Panc1 (cell line): ENCODE measurements around the gene UGT1A8. TPM values are rescaled to one million over a fixed set of nuclear protein-coding genes. Genes with fewer than 3 reads are reported as not detected.

Experiments
- ATAC-seq: fragments of 200-7000 bp; cut with Tn5 transposase; 2 replicates; pipeline ENCODE4 v1.9.1; 2020; ENCODE audit warnings: mild to moderate bottlenecking, moderate library complexity
- BruUV-seq: library from RNA; stranded (reverse); fragments of 400-500 nt; replicated peaks from 2 replicates; lab custom pipeline; 2021; lab: Mats Ljungman, UMichigan
- CTCF ChIA-PET: fragments of 300-600 bp; sonication (Branson Sonifier 250); formaldehyde crosslinking; loops from one replicate; lab custom pipeline; 2022; ENCODE audit warnings: antibody characterized with exemption; lab: Charles Lee
- POLR2A ChIA-PET: fragments of 300-600 bp; sonication (Branson Sonifier 250); formaldehyde crosslinking; loops from one replicate; lab custom pipeline; 2022; ENCODE audit warnings: antibody characterized with exemption; lab: Charles Lee
- DNase-seq: peaks from one replicate; pipeline ENCODE4 v3.0.0-alpha.2; 2010; ENCODE audit warnings: low read depth, low spot score
- H3K27ac ChIP-seq: 2 replicates; pipeline ENCODE4 v1.5.1; 2011; ENCODE audit warnings: mild to moderate bottlenecking, low read length, inconsistent platforms
- H3K27me3 ChIP-seq: fragments of 200-500 bp; sonication (Bioruptor generic); 2 replicates; pipeline ENCODE4 v1.6.0; 2014; ENCODE audit warnings: low read length, inconsistent platforms; ENCODE audit not compliant: control insufficient read depth, insufficient read depth
- H3K36me3 ChIP-seq: fragments of 200-500 bp; sonication (Bioruptor generic); 2 replicates; pipeline ENCODE4 v1.5.1; 2014; ENCODE audit warnings: inconsistent platforms, mild to moderate bottlenecking, low read length, moderate library complexity; ENCODE audit not compliant: control insufficient read depth, insufficient read depth
- H3K4me1 ChIP-seq: 2 replicates; pipeline ENCODE4 v1.5.1; 2011; ENCODE audit warnings: inconsistent platforms, mild to moderate bottlenecking, low read length, moderate library complexity; ENCODE audit not compliant: control insufficient read depth, insufficient read depth
- H3K4me3 ChIP-seq, 2 experiments: 2 replicates each; pipeline ENCODE4 v1.5.1; 2011 to 2012; ENCODE audit warnings: low read depth in 2 of 2, low read length in 2 of 2, mild to moderate bottlenecking in 2 of 2, inconsistent platforms in 1 of 2, moderate library complexity in 1 of 2
- H3K9me3 ChIP-seq: fragments of 200-500 bp; sonication (Bioruptor generic); 2 replicates; pipeline ENCODE4 v1.5.1; 2014; ENCODE audit warnings: low read depth, mild to moderate bottlenecking, inconsistent platforms, low read length, moderate library complexity; ENCODE audit not compliant: control insufficient read depth, insufficient read depth
- POLR2AphosphoS5 ChIP-seq: IDR thresholded peaks from 2 replicates; pipeline ENCODE4 v1.6.1; 2012; ENCODE audit warnings: mild to moderate bottlenecking, low read depth, low read length, moderate library complexity
- SIN3A ChIP-seq: IDR thresholded peaks from 2 replicates; pipeline ENCODE4 v1.6.1; 2012; ENCODE audit warnings: low read depth, mild to moderate bottlenecking, low read length, moderate library complexity, borderline replicate concordance; ENCODE audit not compliant: insufficient read depth
- TCF7L2 ChIP-seq: IDR thresholded peaks from 2 replicates; pipeline ENCODE4 v1.6.1; 2011; ENCODE audit warnings: mild to moderate bottlenecking, low read depth, low read length, inconsistent platforms
- in situ Hi-C: cut with HindIII; loops from 2 replicates; pipeline ENCODE4 v1.10.0; 2016; ENCODE audit warnings: low sequenced_read_pairs, low pct_unique_long_range_greater_than_20kb
- intact Hi-C: fragments of 100-400 bp; cut with micrococcal nuclease; formaldehyde crosslinking; loops from one replicate; pipeline ENCODE4 v1.10.0; 2022; ENCODE audit not compliant: unreplicated experiment
- total RNA-seq: library from RNA; stranded (reverse); gene quantifications from one replicate; pipeline ENCODE4 v1.2.1, GENCODE V29; 2021; ENCODE audit not compliant: unreplicated experiment
- TF ChIP-seq, protein P1 (sequence below): fragments of 450-650 bp; IDR thresholded peaks from 2 replicates; pipeline ENCODE4 v1.5.1; 2017; ENCODE audit warnings: mild to moderate bottlenecking
- TF ChIP-seq, protein P2 (sequence below), 2 experiments: IDR thresholded peaks; 2 replicates each; pipeline ENCODE4 v1.6.1; 2011 to 2012; ENCODE audit warnings: low read depth in 2 of 2, control low read depth in 1 of 2, low read length in 1 of 2, mild to moderate bottlenecking in 1 of 2, moderate library complexity in 1 of 2; ENCODE audit not compliant: insufficient read depth in 1 of 2

Gene UGT1A8
- total RNA-seq, 1 experiment from 2014 or later, result 0.15 TPM

DNA sequence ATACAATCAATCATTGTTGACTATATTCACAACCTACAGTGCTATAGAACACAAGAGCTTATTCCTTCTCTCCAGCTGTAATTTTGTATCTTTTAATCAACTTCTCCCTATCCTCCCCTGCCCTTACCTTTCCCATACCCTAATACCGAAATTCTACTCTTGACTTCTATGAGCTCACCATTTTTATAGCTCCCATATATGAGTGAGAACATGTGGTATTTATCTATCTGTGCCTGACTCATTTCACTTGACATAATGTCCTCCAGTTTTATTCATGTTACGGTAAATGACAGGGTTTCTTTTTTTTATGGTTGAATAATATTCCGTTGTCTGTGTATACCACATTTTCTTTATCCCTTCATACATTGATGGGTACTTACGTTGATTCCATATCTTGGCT lies 163.3 kb downstream of the UGT1A8 start:
- POLR2A ChIA-PET, result no interaction called here
- intact Hi-C loops, result no loop called here
- ATAC-seq, result no peak
- no peak for DNase-seq
- no peak for TF ChIP-seq SIN3A
- TF ChIP-seq, protein P1, sequence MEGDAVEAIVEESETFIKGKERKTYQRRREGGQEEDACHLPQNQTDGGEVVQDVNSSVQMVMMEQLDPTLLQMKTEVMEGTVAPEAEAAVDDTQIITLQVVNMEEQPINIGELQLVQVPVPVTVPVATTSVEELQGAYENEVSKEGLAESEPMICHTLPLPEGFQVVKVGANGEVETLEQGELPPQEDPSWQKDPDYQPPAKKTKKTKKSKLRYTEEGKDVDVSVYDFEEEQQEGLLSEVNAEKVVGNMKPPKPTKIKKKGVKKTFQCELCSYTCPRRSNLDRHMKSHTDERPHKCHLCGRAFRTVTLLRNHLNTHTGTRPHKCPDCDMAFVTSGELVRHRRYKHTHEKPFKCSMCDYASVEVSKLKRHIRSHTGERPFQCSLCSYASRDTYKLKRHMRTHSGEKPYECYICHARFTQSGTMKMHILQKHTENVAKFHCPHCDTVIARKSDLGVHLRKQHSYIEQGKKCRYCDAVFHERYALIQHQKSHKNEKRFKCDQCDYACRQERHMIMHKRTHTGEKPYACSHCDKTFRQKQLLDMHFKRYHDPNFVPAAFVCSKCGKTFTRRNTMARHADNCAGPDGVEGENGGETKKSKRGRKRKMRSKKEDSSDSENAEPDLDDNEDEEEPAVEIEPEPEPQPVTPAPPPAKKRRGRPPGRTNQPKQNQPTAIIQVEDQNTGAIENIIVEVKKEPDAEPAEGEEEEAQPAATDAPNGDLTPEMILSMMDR, result no peak
- no TSS peak for BruUV-seq
- H3K36me3 ChIP-seq, result no peaks in the 10 kb centered on the region
- CTCF ChIA-PET, result no interaction called here
- no peaks in the 10 kb centered on the region for H3K4me1 ChIP-seq
- no peaks in the 10 kb centered on the region for H3K9me3 ChIP-seq
- in situ Hi-C loops, result no loop called here
- no peaks in the 10 kb centered on the region for H3K27me3 ChIP-seq
- H3K27ac ChIP-seq, result no peak overlapping the region
- no peak overlapping the region for H3K4me3 ChIP-seq

- no TSS peak for BruUV-seq
- ATAC-seq, result no peak
- no peak for TF ChIP-seq TCF7L2
- no peak for TF ChIP-seq POLR2AphosphoS5
- no peak for TF ChIP-seq SIN3A
- TF ChIP-seq, protein P2, sequence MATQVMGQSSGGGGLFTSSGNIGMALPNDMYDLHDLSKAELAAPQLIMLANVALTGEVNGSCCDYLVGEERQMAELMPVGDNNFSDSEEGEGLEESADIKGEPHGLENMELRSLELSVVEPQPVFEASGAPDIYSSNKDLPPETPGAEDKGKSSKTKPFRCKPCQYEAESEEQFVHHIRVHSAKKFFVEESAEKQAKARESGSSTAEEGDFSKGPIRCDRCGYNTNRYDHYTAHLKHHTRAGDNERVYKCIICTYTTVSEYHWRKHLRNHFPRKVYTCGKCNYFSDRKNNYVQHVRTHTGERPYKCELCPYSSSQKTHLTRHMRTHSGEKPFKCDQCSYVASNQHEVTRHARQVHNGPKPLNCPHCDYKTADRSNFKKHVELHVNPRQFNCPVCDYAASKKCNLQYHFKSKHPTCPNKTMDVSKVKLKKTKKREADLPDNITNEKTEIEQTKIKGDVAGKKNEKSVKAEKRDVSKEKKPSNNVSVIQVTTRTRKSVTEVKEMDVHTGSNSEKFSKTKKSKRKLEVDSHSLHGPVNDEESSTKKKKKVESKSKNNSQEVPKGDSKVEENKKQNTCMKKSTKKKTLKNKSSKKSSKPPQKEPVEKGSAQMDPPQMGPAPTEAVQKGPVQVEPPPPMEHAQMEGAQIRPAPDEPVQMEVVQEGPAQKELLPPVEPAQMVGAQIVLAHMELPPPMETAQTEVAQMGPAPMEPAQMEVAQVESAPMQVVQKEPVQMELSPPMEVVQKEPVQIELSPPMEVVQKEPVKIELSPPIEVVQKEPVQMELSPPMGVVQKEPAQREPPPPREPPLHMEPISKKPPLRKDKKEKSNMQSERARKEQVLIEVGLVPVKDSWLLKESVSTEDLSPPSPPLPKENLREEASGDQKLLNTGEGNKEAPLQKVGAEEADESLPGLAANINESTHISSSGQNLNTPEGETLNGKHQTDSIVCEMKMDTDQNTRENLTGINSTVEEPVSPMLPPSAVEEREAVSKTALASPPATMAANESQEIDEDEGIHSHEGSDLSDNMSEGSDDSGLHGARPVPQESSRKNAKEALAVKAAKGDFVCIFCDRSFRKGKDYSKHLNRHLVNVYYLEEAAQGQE (IDR thresholded peaks at IDR 0.05; ENCODE audit: insufficient read depth in 1 of 2, low read depth in 2 of 2, low read length in 1 of 2), result no peak
- TF ChIP-seq, protein P1, result no peak
- Histone ChIP-seq H3K9me3 (no peaks in the 10 kb centered on the region), H3K27me3 (no peaks in the 10 kb centered on the region), H3K27ac (no peak overlapping the region), H3K4me3 (no peak overlapping the region), H3K36me3 (no peaks in the 10 kb centered on the region), H3K4me1 (no peaks in the 10 kb centered on the region)
- CTCF ChIA-PET, result no interaction called here
- no peak for DNase-seq
- POLR2A ChIA-PET, result no interaction called here
- in situ Hi-C loops (no loop called here), intact Hi-C loops (no loop called here)
Observed at GRCh38 chr2:233789554-233789953, 172.1 kb downstream of the UGT1A8 start.
